Thoracic aorta (tissue), 2 donors: ENCODE measurements around the gene CACYBP. TPM values are rescaled to one million over a fixed set of nuclear protein-coding genes. Genes with fewer than 3 reads are reported as not detected.

Source experiments
- ATAC-seq: fragments of 150-250 bp; one replicate; pipeline ENCODE4 v1.8.0; 2017; ENCODE audit warnings: low read depth; ENCODE audit not compliant: insufficient number of reproducible peaks, low FRiP score
- DNase-seq: peaks from one replicate; pipeline ENCODE4 v3.0.0-alpha.2; 2020; ENCODE audit warnings: low spot score
- H3K27ac ChIP-seq, 2 donors: fragments of 200-600 bp; sonication (generic); 1 replicate in 1 of 2; 2 replicates in 1 of 2; pipeline ENCODE4 v1.5.1; 2016; ENCODE audit warnings: mild to moderate bottlenecking in 2 of 2, moderate library complexity in 2 of 2
- H3K27me3 ChIP-seq: fragments of 200-600 bp; sonication (generic); replicated peaks from 2 replicates; pipeline ENCODE4 v1.6.0; 2016; ENCODE audit warnings: mild to moderate bottlenecking; ENCODE audit not compliant: insufficient read depth
- H3K36me3 ChIP-seq: fragments of 200-600 bp; sonication (generic); one replicate; pipeline ENCODE4 v1.5.1; 2016
- H3K4me1 ChIP-seq, 2 donors: fragments of 200-600 bp; sonication (generic); 1 replicate in 1 of 2; 2 replicates in 1 of 2; pipeline versions ENCODE4 v1.5.1 to v1.6.0; 2016; ENCODE audit warnings: low read depth in 2 of 2, mild to moderate bottlenecking in 1 of 2; ENCODE audit not compliant: control insufficient read depth in 1 of 2
- H3K4me3 ChIP-seq: fragments of 200-600 bp; sonication (generic); 2 replicates; pipeline ENCODE4 v1.5.1; 2016; ENCODE audit warnings: mild to moderate bottlenecking
- H3K9me3 ChIP-seq: fragments of 200-600 bp; sonication (generic); 2 replicates; pipeline ENCODE4 v1.5.1; 2016
- total RNA-seq, 2 donors: library from RNA; depleted of rRNA; stranded (reverse); fragments of >200 nt; gene quantifications; one replicate each; pipeline versions ENCODE4 v1.1.0 to v1.2.3, GENCODE V29; 2016
- TF ChIP-seq, protein P1 (sequence below): fragments of 200-600 bp; sonication (generic); IDR thresholded peaks from one replicate; pipeline ENCODE4 v1.5.1; 2019; ENCODE audit warnings: antibody characterized with exemption

The CACYBP gene
- total RNA-seq, 2 donors from 2014 or later, result 54.8 to 55.0 TPM

DNA sequence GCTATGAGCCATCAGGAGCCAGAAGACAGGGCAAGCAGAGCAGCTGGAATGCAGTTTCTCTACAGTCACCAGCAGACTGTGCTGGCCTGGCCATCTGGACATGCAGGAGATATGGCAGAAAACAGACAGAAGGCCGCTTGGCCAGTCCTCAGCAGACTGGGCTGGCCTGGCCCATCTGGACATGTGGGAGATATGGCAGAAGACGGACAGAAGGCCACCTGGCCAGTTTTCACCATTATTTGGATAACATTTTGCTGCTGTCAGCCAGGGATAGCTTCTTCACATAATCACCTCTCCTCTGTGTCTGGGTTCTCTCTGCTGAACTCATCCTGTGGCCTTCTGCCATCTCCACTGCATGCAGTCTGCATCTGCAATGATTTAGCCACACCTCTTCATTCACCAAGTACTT is 25.0 kb upstream of the CACYBP start:
- no peaks in the 10 kb centered on the region for H3K27me3 ChIP-seq
- TF ChIP-seq, protein P1, sequence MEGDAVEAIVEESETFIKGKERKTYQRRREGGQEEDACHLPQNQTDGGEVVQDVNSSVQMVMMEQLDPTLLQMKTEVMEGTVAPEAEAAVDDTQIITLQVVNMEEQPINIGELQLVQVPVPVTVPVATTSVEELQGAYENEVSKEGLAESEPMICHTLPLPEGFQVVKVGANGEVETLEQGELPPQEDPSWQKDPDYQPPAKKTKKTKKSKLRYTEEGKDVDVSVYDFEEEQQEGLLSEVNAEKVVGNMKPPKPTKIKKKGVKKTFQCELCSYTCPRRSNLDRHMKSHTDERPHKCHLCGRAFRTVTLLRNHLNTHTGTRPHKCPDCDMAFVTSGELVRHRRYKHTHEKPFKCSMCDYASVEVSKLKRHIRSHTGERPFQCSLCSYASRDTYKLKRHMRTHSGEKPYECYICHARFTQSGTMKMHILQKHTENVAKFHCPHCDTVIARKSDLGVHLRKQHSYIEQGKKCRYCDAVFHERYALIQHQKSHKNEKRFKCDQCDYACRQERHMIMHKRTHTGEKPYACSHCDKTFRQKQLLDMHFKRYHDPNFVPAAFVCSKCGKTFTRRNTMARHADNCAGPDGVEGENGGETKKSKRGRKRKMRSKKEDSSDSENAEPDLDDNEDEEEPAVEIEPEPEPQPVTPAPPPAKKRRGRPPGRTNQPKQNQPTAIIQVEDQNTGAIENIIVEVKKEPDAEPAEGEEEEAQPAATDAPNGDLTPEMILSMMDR, result no peak
- H3K27ac ChIP-seq, result no peak overlapping the region
- DNase-seq, result no peak
- H3K36me3 ChIP-seq, result no peaks in the 10 kb centered on the region
- ATAC-seq, result no peak
- no peaks in the 10 kb centered on the region for H3K9me3 ChIP-seq
- no peak overlapping the region for H3K4me3 ChIP-seq
- H3K4me1 ChIP-seq, result no peaks in the 10 kb centered on the region

DNA sequence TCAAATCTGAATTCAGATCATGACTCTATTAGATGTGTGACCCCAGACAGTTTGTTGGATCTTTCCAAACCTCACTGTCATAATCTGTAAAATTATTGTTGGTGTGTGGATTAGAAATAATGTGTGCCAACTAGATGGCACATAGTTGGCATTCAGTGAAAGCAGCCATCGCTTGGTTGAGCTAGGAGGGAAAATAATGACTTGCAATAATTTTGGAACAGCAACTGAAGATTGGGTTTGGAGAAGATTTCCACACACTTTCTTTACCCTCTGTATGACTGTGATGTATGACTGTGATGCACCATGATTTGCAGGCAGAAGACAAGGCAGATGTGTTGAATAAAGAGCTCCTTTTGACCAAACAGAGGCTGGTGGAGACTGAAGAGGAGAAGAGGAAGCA is 24.0 kb upstream of the CACYBP start:
- no peaks in the 10 kb centered on the region for H3K4me1 ChIP-seq
- ATAC-seq, result no peak
- no peak overlapping the region for H3K27ac ChIP-seq

DNA sequence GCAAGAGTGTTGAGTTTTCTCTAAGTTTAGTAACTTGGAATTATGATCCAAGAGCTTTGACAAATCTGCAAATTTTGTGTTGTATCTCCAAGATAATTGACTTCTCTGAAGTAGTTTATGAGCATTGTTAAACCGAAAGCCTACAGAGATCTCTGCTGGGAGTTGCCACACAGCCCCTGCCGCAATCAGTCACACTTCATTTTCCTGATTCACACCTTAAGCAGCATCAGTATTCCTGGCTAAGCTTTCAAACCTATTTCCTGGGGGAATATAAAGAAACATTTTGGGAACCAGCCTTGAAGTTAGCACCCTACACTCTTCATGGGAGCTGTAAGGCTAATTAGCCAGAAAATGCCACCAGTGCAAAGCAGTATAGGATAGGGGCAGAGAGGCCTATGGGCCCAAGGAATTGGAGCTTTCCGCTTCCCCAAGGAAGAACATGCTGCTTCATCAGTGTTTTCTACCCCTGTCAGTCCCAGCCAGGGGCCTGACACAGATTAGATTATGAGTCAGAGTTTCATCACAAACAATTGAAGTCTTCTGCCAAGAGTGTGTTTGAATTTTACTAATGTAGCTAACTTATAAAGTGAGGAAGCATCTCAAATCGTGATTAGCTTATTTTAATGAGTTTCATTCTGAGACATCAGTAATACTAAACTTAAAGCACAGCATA is 23.2 kb upstream of the CACYBP start:
- TF ChIP-seq, protein P1, result no peak
- no peak overlapping the region for H3K4me3 ChIP-seq
- H3K4me1 ChIP-seq, result no peaks in the 10 kb centered on the region
- no peak for DNase-seq
- no peaks in the 10 kb centered on the region for H3K9me3 ChIP-seq
- no peaks in the 10 kb centered on the region for H3K36me3 ChIP-seq
- H3K27me3 ChIP-seq, result no peaks in the 10 kb centered on the region
- no peak for ATAC-seq
- H3K27ac ChIP-seq, result no peak overlapping the region

More for the DNA sequence above, 24.0 kb upstream of the CACYBP start:
- Histone ChIP-seq H3K27me3 (no peaks in the 10 kb centered on the region), H3K36me3 (no peaks in the 10 kb centered on the region), H3K9me3 (no peaks in the 10 kb centered on the region), H3K4me3 (no peak overlapping the region)
- TF ChIP-seq, protein P1, result no peak
- DNase-seq, result no peak

DNA sequence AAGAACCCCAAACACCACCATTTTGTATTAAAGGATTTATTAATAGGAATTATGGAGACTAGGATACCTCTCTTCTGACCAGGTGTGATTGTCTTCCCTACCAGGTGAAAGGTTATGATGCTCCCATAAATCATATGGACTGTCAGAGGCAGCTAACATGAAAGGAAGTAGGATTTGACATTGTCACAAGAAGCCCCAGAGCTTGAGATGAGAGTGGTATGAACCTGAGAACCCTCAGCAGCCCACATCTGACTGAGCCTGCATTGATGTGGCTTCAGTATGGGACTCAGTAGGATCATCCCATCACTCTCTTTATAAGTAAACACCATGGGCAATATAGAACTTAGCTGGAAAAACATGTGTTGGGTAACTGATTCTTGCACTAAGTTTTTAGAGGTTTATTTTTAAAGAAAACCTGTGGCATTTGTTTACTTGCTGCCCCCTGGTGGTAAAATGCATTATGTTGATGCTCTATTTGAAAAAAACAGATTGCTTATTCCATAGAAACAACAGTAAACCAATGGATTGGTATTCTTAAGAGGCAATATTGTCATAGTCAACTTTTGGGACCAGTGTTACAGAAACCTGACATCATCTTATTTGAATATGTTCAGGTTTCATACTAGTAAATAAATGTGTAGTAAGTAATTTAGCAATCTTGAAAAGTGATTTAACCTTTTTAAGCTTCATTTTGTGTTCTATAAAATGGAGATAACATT is 16.6 kb upstream of the CACYBP start:
- Histone ChIP-seq H3K36me3 (no peaks in the 10 kb centered on the region), H3K27ac (no peak overlapping the region), H3K27me3 (no peaks in the 10 kb centered on the region), H3K9me3 (no peaks in the 10 kb centered on the region), H3K4me3 (no peak overlapping the region), H3K4me1 (no peaks in the 10 kb centered on the region)
- ATAC-seq (no peak), DNase-seq (no peak)
- TF ChIP-seq, protein P1, result peak; percentile 58

DNA sequence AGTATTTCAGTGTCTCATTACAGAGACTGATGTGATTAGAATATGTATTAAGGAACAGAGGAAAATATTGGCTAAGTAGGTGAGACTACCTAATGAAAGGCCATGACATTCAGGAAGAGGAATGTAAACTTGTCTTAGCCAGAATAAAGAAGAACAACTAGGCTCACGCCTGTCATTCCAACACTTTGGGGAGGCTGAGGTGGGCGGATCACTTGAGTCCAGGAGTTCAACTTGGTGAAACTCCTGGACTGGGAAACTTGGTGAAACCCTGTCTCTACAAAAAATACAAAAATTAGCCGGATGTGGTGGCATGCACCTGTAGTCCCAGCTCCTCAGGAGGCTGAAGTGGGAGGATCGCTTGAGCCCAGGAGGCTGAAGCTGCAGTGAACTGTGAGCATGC is 14.8 kb upstream of the CACYBP start:
- Histone ChIP-seq H3K36me3 (no peaks in the 10 kb centered on the region), H3K27me3 (no peaks in the 10 kb centered on the region), H3K4me3 (no peak overlapping the region), H3K27ac (no peak overlapping the region), H3K9me3 (no peaks in the 10 kb centered on the region), H3K4me1 (no peaks in the 10 kb centered on the region)
- DNase-seq, result no peak
- TF ChIP-seq, protein P1, result no peak
- no peak for ATAC-seq
